Memory B cell (primary cell): ENCODE measurements around the gene SP100.

Experiments
- ATAC-seq: fragments of 150-1000 bp; cut with Tn5 transposase; 2 replicates; pipeline ENCODE4 v1.10.0; 2021; ENCODE audit warnings: low read depth, mild to moderate bottlenecking, moderate library complexity
- DNase-seq, 2 donors: peaks; one replicate each; pipeline ENCODE4 v3.0.0; 2022; ENCODE audit warnings: low spot score in 2 of 2
- H3K27ac Mint-ChIP-seq: one replicate; pipeline ENCODE4 v1.8.0; 2022; ENCODE audit warnings: mild to moderate bottlenecking, moderate library complexity, mixed read lengths
- H3K27me3 Mint-ChIP-seq: one replicate; pipeline ENCODE4 v1.8.0; 2022; ENCODE audit warnings: mixed read lengths
- H3K36me3 Mint-ChIP-seq: one replicate; pipeline ENCODE4 v1.8.0; 2022; ENCODE audit warnings: mild to moderate bottlenecking, mixed read lengths
- H3K4me1 Mint-ChIP-seq: one replicate; pipeline ENCODE4 v1.8.0; 2022; ENCODE audit warnings: mixed read lengths
- H3K4me3 Mint-ChIP-seq: one replicate; pipeline ENCODE4 v1.8.0; 2022; ENCODE audit warnings: mild to moderate bottlenecking, moderate library complexity, mixed read lengths
- H3K9me3 Mint-ChIP-seq: one replicate; pipeline ENCODE4 v1.8.0; 2022; ENCODE audit warnings: mixed read lengths

SP100 gene

DNA sequence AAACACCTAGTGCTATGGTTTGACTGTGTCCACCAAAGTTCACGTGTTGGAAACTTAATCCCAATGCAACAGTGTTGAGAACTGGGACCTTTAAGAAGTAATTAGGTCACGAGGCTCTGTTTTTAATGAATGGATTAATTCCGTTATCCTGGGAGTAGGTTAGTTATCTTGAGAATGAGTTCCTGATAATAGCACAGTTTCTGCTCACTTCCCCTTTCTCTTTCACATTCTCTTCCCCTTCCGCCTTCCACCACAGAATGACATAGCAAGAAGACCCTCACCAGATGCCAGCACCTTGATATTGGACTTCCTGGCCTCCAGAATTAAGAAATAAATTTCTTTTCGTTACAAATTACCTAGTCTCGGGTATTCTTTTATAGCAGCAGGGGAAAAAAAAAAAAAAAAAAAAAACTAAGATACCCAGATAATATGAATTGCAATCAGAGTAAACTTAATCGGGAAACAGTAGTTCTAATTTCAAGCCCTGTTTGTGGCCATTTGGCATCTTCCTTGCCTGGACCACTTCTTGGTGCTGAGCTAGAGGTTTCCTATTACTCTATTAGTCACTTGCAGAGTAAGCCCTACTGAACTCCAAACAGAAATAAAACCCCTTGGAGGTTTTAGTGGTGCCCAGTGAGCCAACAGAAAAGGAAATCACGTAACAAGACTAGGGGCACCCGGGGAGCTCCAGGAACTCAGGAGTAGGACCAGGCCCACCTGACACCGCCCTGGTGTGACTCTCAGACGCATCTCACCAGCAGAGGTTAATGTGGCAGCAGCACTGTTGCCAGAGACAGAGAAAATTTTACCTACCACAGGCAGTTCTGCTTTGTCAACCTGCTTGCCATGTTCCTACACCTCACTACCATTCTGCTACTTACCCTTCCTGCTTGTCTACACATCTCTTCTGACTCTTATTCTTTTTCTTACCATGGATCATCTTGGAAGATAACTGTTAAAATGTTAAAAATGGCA, 149.1 kb downstream of the SP100 start:
- H3K27me3 Mint-ChIP-seq = no peaks in the 10 kb centered on the region
- H3K4me1 Mint-ChIP-seq = peaks cover 12% of the 10 kb centered on the region
- H3K36me3 Mint-ChIP-seq = peaks cover 11% of the 10 kb centered on the region
- DNase-seq (peak in 1 of 2 donors; percentile 52), ATAC-seq (peak; percentile 100)
- peak overlapping the region; percentile 24 for H3K4me3 Mint-ChIP-seq
- H3K27ac Mint-ChIP-seq = peak overlapping the region; percentile 43
- H3K9me3 Mint-ChIP-seq = peaks cover 8% of the 10 kb centered on the region

DNA sequence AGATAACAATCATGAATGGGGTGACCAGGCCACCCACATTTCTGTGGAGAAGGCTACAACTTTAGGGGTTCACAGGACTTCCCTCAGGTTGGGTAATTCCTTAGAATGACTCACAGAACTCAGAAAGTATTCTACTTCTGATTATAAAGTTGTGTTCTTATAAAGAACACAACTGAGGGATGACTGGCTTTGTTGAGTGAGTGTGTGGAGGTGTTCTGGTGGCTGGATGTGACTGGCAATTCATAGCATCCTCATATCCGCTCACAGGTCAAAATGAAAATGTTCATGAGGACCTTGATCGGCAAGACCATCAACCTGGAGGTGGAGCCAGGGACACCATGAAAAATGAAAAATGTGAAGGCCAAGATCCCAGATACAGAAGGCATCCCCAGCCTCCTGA, 153.3 kb downstream of the SP100 start:
- DNase-seq (no peak), ATAC-seq (no peak)
- Mint-ChIP-seq H3K9me3 (peaks cover 23% of the 10 kb centered on the region), H3K4me3 (no peak overlapping the region), H3K36me3 (peaks cover 25% of the 10 kb centered on the region), H3K27me3 (no peaks in the 10 kb centered on the region), H3K4me1 (peaks cover 9% of the 10 kb centered on the region), H3K27ac (no peak overlapping the region)

DNA sequence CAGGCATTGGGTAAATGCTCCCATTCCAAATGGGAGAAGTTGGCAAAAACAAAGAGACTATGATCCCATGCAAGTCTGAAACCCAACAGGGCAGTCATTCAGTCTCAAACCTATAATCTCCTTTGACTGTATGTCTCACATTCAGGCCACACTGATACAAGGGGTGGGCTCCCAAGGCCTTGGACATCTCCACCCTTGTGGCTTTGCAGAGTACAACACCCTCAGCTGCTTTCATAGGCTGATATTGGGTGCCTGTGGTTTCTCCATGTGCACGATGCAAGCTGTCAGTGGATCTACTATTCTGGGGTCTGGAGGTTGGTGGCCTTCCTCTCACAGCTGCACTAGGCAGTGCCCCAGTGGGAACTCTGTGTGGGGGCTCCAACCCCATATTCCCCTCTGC, 155.0 kb downstream of the SP100 start:
- no peak for ATAC-seq
- no peak for DNase-seq
- H3K27ac Mint-ChIP-seq = no peak overlapping the region
- no peak overlapping the region for H3K4me3 Mint-ChIP-seq
- H3K36me3 Mint-ChIP-seq = peaks cover 31% of the 10 kb centered on the region
- H3K27me3 Mint-ChIP-seq = no peaks in the 10 kb centered on the region
- peaks cover 10% of the 10 kb centered on the region for H3K4me1 Mint-ChIP-seq
- H3K9me3 Mint-ChIP-seq = peaks cover 28% of the 10 kb centered on the region

- Mint-ChIP-seq H3K9me3 (peaks cover 24% of the 10 kb centered on the region), H3K4me3 (no peak overlapping the region), H3K27me3 (no peaks in the 10 kb centered on the region), H3K36me3 (peaks cover 25% of the 10 kb centered on the region), H3K27ac (peak overlapping the region; percentile 16), H3K4me1 (peaks cover 14% of the 10 kb centered on the region)
- DNase-seq (no peak), ATAC-seq (no peak)
Measured at GRCh38 chr2:230575642-230576324, 159.8 kb downstream of the SP100 start.

- Mint-ChIP-seq H3K4me1 (peaks cover 15% of the 10 kb centered on the region), H3K27ac (no peak overlapping the region), H3K9me3 (peaks cover 23% of the 10 kb centered on the region), H3K36me3 (peaks cover 26% of the 10 kb centered on the region), H3K27me3 (no peaks in the 10 kb centered on the region), H3K4me3 (no peak overlapping the region)
- ATAC-seq = no peak
- no peak for DNase-seq
Measured at GRCh38 chr2:230577114-230577513, 161.1 kb downstream of the SP100 start.

GRCh38 chr2:230578106-230578505, 162.1 kb downstream of the SP100 start:
- Mint-ChIP-seq H3K36me3 (peaks cover 31% of the 10 kb centered on the region), H3K27ac (no peak overlapping the region), H3K4me3 (no peak overlapping the region), H3K27me3 (no peaks in the 10 kb centered on the region), H3K9me3 (peaks cover 25% of the 10 kb centered on the region), H3K4me1 (peaks cover 23% of the 10 kb centered on the region)
- no peak for ATAC-seq
- no peak for DNase-seq

DNA sequence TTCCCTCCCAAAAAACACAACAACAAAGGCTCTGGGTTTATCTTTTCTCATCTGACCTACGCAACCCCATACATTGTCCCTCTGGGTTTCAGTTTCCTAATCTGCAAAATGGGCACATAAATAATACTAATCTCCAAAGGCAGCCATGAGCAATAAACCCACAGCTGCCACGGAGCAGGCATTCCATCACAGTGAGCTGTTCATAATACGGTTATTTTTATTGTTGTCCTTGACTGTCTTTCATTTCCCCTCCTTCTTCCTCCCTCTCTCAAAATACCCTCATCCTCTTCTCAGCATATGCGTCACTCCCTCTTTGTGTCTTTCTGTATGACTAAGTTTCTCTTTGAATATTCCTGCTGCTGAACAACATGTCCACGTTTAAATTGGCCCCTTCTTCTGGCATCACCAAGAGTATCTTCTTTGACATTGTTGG, 166.9 kb downstream of the SP100 start:
- peaks cover 3% of the 10 kb centered on the region for H3K9me3 Mint-ChIP-seq
- ATAC-seq (peak; percentile 95), DNase-seq (no peak)
- peaks cover 30% of the 10 kb centered on the region for H3K4me1 Mint-ChIP-seq
- peaks cover 15% of the 10 kb centered on the region for H3K36me3 Mint-ChIP-seq
- no peaks in the 10 kb centered on the region for H3K27me3 Mint-ChIP-seq
- peak overlapping the region; percentile 80 for H3K27ac Mint-ChIP-seq
- peak overlapping the region; percentile 63 for H3K4me3 Mint-ChIP-seq

DNA sequence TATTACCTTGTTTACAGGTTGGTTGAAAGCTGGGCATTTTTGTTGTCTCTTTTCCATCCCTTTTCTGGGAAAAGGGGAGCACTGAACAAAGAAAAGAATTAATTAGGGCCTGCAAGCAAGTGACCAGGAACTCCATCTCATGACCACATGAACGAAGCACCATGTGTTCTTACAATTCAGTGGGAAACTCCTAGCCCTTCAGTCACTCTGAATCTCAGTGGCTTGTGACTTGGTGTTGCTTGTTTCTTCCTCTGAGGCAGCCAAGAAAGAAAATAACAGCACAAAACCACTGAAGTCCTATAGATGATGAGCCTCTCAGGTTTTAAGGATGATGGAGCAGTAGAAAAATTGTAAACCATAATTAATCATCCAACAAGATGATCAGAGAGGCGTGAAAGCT, 167.6 kb downstream of the SP100 start:
- Mint-ChIP-seq H3K9me3 (peaks cover 3% of the 10 kb centered on the region), H3K4me3 (peak overlapping the region; percentile 63), H3K27ac (peak overlapping the region; percentile 80), H3K27me3 (no peaks in the 10 kb centered on the region), H3K4me1 (peaks cover 34% of the 10 kb centered on the region), H3K36me3 (peaks cover 15% of the 10 kb centered on the region)
- DNase-seq (no peak), ATAC-seq (peak; percentile 24)

DNA sequence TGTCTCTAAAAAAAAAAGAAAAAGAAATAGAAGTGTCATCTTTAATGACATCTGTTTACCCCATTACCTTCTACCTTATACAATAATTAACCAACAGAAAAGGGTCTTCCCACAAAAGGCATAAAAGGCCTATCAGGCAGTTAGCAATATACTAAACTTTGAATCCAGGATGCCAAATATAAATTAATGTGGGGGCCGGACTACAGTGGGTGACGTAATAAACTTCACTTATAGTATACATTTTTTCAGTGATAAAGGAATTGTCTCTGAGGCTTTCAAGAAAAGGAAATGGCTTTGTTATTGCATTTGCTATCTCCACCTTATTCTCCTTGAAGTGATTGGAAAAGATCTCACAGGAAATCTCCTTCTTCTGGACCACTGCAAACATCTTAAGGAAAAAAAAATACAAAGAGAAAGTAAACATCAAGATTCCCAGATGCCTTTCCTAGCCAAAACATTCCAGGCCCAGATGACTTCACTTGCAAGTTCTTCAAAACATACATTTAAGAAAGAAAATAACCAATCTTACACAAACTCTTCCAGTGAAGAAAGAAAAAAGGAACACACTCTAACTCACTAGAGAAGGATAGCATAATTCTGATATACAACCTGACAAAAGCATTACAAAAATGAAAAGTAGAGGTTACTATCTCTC, 170.5 kb downstream of the SP100 start:
- Mint-ChIP-seq H3K9me3 (peaks cover 8% of the 10 kb centered on the region), H3K27ac (peak overlapping the region; percentile 67), H3K36me3 (peaks cover 18% of the 10 kb centered on the region), H3K4me3 (peak overlapping the region; percentile 6), H3K27me3 (no peaks in the 10 kb centered on the region), H3K4me1 (peaks cover 52% of the 10 kb centered on the region)
- DNase-seq = no peak
- no peak for ATAC-seq

- H3K27ac Mint-ChIP-seq = peak overlapping the region; percentile 92
- no peak overlapping the region for H3K4me3 Mint-ChIP-seq
- peaks cover 5% of the 10 kb centered on the region for H3K9me3 Mint-ChIP-seq
- H3K27me3 Mint-ChIP-seq = no peaks in the 10 kb centered on the region
- no peak for ATAC-seq
- H3K4me1 Mint-ChIP-seq = peaks cover 58% of the 10 kb centered on the region
- peaks cover 7% of the 10 kb centered on the region for H3K36me3 Mint-ChIP-seq
- DNase-seq = no peak
Measured at GRCh38 chr2:230589025-230589424, 173.0 kb downstream of the SP100 start.

- Mint-ChIP-seq H3K27me3 (no peaks in the 10 kb centered on the region), H3K36me3 (peaks cover 7% of the 10 kb centered on the region), H3K4me1 (peaks cover 60% of the 10 kb centered on the region), H3K27ac (peak overlapping the region; percentile 92), H3K9me3 (peaks cover 5% of the 10 kb centered on the region), H3K4me3 (peak overlapping the region; percentile 57)
- DNase-seq (peak in 1 of 2 donors; percentile 64), ATAC-seq (peak; percentile 98)
Measured at GRCh38 chr2:230589497-230590015, 173.6 kb downstream of the SP100 start.

DNA sequence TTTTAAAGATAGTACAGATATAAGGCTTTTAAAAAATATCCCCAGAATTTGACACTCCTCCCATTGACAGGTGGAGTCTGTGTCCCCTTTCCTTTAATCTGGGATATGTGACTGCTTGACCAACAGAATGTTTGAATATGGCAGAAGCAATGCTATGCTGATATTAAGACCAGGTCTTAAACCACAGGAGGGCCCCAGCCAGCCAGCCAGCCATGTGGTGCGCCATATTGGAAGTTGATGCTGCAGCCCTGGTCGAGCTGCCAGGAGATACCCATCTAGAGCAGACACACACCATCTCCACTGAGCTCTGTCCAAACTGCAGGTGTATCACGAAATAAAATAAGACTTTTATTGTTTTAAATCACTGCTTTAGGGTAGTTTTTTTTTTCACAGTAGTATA, 174.3 kb downstream of the SP100 start:
- Mint-ChIP-seq H3K36me3 (peaks cover 3% of the 10 kb centered on the region), H3K9me3 (peaks cover 5% of the 10 kb centered on the region), H3K27ac (peak overlapping the region; percentile 92), H3K27me3 (no peaks in the 10 kb centered on the region), H3K4me1 (peaks cover 61% of the 10 kb centered on the region), H3K4me3 (no peak overlapping the region)
- no peak for ATAC-seq
- no peak for DNase-seq

DNA sequence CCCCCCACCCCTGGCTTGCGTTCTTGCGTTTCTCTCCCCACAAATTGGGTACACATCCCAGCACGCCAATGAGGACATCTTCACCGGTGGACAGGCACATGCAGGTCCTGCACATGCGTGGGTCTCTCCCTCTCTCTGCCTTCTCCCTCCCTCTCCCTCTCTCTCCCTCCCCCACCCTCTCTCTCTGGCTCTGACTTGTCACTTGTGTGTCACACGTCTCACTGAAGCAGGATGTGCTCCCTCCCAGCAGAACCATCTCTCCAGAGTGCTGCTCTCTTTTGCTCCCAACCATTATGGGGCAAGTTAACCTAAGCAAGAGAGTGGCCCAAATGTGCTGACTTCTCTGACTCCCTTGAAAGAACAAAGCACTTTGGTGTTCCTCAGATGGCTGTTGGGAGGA, 175.8 kb downstream of the SP100 start:
- H3K27ac Mint-ChIP-seq = peak overlapping the region; percentile 92
- no peak for ATAC-seq
- peaks cover 3% of the 10 kb centered on the region for H3K36me3 Mint-ChIP-seq
- peak overlapping the region; percentile 70 for H3K4me3 Mint-ChIP-seq
- peaks cover 65% of the 10 kb centered on the region for H3K4me1 Mint-ChIP-seq
- peaks cover 5% of the 10 kb centered on the region for H3K9me3 Mint-ChIP-seq
- no peaks in the 10 kb centered on the region for H3K27me3 Mint-ChIP-seq
- no peak for DNase-seq

GRCh38 chr2:230592775-230593174, 176.8 kb downstream of the SP100 start:
- Mint-ChIP-seq H3K36me3 (peaks cover 3% of the 10 kb centered on the region), H3K4me3 (peak overlapping the region; percentile 32), H3K9me3 (peaks cover 5% of the 10 kb centered on the region), H3K4me1 (peaks cover 72% of the 10 kb centered on the region), H3K27me3 (no peaks in the 10 kb centered on the region), H3K27ac (peak overlapping the region; percentile 92)
- ATAC-seq (no peak), DNase-seq (no peak)
